GM06990 (cell line): ENCODE data around the gene TCN1.
"Not testable (repeated sequence)": the region's sequence is repeated elsewhere in the genome, so short reads cannot be mapped to it uniquely, and the experiment has no call there.

Source experiments
- DNase-seq: peaks from one replicate; pipeline ENCODE4 v3.0.0-alpha.2; 2011; ENCODE audit not compliant: insufficient read length; ENCODE audit errors: extremely low read depth
- H3K27me3 ChIP-seq: replicated peaks from 2 replicates; pipeline ENCODE4 v1.6.0; 2011; ENCODE audit warnings: low read length; ENCODE audit not compliant: control insufficient read depth, insufficient read depth
- H3K36me3 ChIP-seq: 2 replicates; pipeline ENCODE4 v1.5.1; 2011; ENCODE audit warnings: low read length; ENCODE audit not compliant: control insufficient read depth, insufficient read depth
- H3K4me3 ChIP-seq: replicated peaks from 2 replicates; pipeline ENCODE4 v1.5.1; 2011; ENCODE audit warnings: low read depth, mild to moderate bottlenecking, control low read depth, low read length
- TF ChIP-seq, protein P1 (sequence below): IDR thresholded peaks from 2 replicates; pipeline ENCODE4 v1.5.1; 2011; ENCODE audit warnings: low read length, control low read depth, mild to moderate bottlenecking, inconsistent platforms; ENCODE audit not compliant: insufficient read depth, poor library complexity, severe bottlenecking

The TCN1 gene

DNA sequence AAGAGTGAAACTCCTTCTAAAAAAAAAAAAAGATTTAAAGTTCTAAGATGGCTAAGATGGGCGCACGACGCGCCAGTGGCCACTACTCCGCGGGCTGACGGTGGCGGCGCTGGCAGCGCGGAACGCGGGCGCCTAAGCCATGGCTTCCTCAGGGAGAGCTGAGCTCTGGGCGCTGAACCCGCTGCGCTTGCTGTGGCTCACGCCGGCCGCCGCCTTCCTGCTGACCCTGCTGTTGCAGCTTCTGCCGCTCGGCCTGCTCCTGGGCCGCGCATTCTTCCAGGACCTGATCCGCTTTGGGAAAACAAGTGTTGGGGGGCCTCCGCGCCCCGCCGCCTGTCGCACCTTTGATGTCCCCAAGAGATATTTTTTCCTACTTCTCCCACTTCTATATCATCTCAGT lies 31.8 kb upstream of the TCN1 start:
- TF ChIP-seq, protein P1, sequence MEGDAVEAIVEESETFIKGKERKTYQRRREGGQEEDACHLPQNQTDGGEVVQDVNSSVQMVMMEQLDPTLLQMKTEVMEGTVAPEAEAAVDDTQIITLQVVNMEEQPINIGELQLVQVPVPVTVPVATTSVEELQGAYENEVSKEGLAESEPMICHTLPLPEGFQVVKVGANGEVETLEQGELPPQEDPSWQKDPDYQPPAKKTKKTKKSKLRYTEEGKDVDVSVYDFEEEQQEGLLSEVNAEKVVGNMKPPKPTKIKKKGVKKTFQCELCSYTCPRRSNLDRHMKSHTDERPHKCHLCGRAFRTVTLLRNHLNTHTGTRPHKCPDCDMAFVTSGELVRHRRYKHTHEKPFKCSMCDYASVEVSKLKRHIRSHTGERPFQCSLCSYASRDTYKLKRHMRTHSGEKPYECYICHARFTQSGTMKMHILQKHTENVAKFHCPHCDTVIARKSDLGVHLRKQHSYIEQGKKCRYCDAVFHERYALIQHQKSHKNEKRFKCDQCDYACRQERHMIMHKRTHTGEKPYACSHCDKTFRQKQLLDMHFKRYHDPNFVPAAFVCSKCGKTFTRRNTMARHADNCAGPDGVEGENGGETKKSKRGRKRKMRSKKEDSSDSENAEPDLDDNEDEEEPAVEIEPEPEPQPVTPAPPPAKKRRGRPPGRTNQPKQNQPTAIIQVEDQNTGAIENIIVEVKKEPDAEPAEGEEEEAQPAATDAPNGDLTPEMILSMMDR, result no peak
- H3K4me3 ChIP-seq, result no peak overlapping the region
- no peaks in the 10 kb centered on the region for H3K36me3 ChIP-seq
- no peaks in the 10 kb centered on the region for H3K27me3 ChIP-seq
- no peak for DNase-seq

DNA sequence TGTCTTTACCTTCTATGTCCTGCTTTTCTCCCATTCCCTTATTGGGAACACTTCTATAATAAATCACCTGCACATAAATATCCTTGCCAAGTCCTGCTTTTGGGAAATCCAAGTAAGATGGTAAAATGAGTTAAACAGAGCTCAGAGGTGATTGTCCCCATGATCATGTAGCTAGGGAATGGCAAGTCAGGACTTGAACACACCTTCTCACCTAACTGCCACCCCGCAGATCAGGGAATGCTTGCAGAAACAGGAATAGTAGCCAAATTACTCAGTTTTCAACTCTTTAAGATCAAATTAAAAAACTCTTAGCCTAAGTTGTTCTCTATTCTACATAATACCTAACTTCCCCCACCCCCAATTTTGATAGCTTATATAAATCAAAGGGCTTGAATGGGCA lies 28.3 kb upstream of the TCN1 start:
- Histone ChIP-seq H3K4me3 (no peak overlapping the region), H3K36me3 (no peaks in the 10 kb centered on the region), H3K27me3 (no peaks in the 10 kb centered on the region)
- DNase-seq, result no peak
- TF ChIP-seq, protein P1, result no peak

DNA sequence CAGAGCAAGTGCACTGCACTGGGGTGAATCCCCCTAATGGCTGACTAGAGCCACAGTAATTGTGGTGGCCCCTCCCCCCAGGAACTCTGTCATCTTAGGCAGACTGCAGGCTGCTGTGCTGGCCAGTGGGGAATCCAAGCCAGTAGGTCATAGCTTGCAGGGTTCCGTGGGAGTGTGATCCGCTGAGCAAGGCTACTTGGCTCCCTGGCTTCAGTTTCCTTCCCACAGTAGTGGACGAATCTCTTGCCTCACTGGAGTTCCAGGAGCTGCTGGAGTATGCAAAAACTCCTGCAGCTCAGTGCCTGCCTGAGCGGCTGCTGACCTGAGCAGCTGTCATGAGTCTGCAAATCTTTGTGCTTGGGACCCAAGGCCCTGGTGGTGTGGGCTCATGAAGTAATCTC lies 25.5 kb upstream of the TCN1 start:
- Histone ChIP-seq H3K4me3 (no peak overlapping the region), H3K27me3 (no peaks in the 10 kb centered on the region), H3K36me3 (no peaks in the 10 kb centered on the region)
- no peak for DNase-seq
- TF ChIP-seq, protein P1, result no peak

DNA sequence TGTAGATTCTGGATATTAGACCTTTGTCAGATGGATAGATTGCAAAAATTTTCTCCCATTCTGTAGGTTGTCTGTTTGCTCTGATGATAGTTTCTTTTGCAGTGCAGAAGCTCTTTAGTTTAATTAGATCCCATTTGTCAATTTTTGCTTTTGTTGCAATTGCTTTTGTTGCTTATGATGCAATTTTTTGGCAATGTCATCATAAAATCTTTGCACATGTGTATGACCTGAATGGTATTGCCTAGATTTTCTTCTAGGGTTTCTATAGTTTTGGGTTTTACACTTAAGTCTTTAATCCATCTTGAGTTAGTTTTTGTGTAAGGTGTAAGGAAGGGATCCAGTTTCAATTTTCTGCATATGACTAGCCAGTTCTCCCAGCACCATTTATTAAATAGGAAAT lies 20.9 kb upstream of the TCN1 start:
- not testable (repeated sequence) for H3K36me3 ChIP-seq, DNase-seq, H3K27me3 ChIP-seq, H3K4me3 ChIP-seq

DNA sequence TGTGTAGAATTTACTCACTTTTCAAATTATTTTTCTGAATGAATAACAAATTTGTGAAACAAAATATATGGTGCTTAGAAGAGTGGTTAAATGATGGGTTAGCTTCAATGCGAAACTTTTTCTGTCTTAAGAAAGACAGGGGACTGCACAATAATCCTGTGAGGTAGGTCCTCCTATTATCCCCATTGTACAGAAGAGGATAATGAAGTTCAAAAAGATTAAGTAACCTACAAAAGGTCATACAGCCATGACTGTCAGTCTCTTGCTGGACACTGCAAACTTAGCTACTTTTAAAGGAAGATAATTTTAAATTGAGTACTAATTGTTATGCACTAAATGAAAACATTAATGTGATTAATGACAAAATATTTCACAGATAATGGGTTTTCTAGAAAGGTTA lies 17.3 kb upstream of the TCN1 start:
- DNase-seq, result no peak
- Histone ChIP-seq H3K4me3 (no peak overlapping the region), H3K27me3 (no peaks in the 10 kb centered on the region), H3K36me3 (no peaks in the 10 kb centered on the region)
- TF ChIP-seq, protein P1, result no peak

DNA sequence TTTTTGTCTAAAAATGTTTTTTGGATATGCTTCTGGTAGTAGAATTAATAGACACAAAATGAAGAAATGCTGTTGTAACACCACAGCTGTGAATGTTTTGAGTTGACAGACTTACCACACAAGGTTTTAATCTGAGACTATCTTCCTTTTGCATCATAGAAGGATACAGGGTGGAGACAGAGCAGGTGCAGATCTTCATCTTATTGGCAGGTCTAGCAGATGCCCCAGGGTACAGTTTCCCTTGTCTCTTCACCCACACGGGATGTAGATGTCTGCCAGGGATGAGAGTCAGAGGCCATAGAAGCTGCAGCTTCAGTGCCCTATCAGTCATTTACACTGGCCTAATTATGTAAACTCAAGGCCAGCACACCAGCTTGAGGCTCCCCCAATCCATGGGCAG lies 13.3 kb upstream of the TCN1 start:
- H3K4me3 ChIP-seq, result no peak overlapping the region
- TF ChIP-seq, protein P1, result no peak
- no peak for DNase-seq
- H3K36me3 ChIP-seq, result no peaks in the 10 kb centered on the region
- H3K27me3 ChIP-seq, result no peaks in the 10 kb centered on the region

DNA sequence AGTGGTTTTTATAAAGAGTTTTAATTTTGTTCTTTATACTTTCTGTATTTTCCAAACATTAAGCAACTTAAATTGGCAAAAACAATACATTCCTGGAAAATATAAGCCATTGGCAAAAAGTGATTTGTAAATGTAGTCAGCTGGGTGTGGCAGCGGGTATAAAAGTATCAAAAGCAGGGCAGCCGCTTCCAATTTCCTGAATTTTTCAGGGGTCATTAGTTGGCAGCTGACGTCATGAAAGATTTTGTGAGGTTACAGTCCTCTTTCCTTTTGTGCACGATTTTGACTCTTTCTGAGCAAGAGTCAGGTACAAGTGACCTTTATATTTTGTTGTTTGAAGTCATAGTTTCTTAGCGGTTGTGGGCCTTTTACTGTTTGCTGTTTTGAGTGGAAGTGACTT lies 12.3 kb upstream of the TCN1 start, which contains the start of gene OOSP3:
TSS of gene OOSP3 (plus strand) at position 208 of the 400 bp plus-strand sequence. CDS start at position 235, 27 bp downstream.
- no peak for DNase-seq
- Histone ChIP-seq H3K4me3 (no peak within 1 kb of the TSS), H3K36me3 (no peaks in the 10 kb centered on the region), H3K27me3 (no peaks in the 10 kb centered on the region)
- TF ChIP-seq, protein P1, result no peak
